ENCODE measurements around the gene MBNL1. TPM values are rescaled to one million over a fixed set of nuclear protein-coding genes. Genes with fewer than 3 reads are reported as not detected.

MBNL1 gene
- total RNA-seq, 4 donors from 2014 or later = 346 to 530 (median 397) TPM

DNA sequence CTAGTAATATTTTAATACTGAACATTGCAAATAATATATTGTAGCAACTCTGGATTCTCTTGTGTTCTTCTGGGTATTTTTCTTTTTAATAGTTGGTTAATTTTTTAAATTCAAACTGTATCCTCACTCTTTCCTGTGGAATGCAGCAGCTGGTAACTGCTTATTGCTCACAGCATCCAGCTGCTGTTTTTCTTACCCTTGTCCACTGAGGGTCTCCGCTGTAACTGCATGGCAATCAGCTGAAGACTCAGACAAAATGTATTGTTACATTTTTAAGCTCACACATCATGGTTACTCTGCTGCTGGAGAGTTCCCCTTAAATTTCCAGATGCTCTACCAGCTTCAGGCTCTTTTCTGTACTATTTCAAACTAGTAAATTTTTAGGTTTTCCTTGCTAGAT lies 227.6 kb downstream of the MBNL1 start:
- TF ChIP-seq, protein P1, sequence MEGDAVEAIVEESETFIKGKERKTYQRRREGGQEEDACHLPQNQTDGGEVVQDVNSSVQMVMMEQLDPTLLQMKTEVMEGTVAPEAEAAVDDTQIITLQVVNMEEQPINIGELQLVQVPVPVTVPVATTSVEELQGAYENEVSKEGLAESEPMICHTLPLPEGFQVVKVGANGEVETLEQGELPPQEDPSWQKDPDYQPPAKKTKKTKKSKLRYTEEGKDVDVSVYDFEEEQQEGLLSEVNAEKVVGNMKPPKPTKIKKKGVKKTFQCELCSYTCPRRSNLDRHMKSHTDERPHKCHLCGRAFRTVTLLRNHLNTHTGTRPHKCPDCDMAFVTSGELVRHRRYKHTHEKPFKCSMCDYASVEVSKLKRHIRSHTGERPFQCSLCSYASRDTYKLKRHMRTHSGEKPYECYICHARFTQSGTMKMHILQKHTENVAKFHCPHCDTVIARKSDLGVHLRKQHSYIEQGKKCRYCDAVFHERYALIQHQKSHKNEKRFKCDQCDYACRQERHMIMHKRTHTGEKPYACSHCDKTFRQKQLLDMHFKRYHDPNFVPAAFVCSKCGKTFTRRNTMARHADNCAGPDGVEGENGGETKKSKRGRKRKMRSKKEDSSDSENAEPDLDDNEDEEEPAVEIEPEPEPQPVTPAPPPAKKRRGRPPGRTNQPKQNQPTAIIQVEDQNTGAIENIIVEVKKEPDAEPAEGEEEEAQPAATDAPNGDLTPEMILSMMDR (IDR thresholded peaks at IDR 0.05) = no peak
- DNase-seq (ENCODE audit: low spot score) = no peak
- no peak for ATAC-seq (ENCODE audit: low FRiP score)

DNA sequence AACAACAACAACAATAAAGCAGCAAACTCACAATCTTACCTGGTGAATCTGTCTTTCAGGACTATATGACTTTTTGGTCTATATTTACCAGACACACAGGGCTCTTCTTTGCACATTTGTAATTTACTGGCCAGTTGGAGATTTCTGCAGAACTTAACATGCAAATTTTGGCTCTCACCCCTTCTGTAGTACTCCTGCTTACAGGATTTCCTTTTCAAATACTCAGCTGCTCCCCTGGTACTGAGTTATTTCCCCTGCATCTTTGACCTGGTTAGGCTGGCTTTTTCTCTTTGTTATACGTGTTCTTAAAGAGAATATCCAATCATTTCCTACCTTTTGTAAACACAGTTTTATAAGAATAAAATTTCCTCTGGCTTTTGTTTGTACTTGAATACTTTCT lies 228.0 kb downstream of the MBNL1 start:
- TF ChIP-seq, protein P1 (IDR thresholded peaks at IDR 0.05) = no peak
- DNase-seq (ENCODE audit: low spot score) (no peak), ATAC-seq (ENCODE audit: low FRiP score) (no peak)

DNA sequence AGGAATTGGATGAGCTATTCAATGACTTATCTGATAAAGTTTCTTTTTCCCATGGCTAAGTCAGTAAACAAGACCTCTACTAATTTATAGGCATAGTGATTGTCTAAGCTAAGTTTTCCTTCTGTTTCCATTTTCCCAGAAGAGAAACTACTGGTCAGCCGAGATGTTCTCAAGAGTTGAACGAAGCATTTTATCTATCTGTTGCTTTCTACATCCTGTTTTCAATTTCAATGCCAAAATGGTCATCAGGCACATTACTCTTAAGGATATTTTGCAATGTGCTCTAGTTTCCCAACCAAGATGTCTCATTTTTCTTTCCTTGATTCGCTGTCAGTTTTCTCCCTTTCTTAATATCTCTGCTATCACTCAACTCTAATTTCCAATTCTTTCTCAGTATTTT lies 228.7 kb downstream of the MBNL1 start:
- ATAC-seq (ENCODE audit: low FRiP score) (peak; percentile 89), DNase-seq (ENCODE audit: low spot score) (no peak)
- TF ChIP-seq, protein P1 (IDR thresholded peaks at IDR 0.05) = no peak

DNA sequence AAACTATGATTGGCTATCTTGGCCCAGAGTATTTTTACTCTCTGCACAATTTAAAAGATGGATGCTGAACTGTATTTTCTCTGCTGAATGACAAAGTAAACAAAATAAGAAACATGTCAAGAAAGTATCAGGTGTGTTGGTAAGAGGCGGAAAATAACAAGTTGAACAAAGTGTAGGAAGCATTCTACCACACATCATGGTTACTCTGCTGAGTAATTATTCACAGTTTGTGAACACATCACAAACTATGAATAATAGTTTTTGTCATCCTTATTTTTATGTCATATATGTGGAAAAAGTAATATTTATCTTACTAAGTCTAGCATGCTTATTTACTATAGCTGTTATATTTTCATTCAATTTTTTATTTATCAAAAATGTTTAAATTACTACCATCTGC lies 229.2 kb downstream of the MBNL1 start:
- TF ChIP-seq, protein P1 (IDR thresholded peaks at IDR 0.05) = no peak
- no peak for DNase-seq (ENCODE audit: low spot score)
- ATAC-seq (ENCODE audit: low FRiP score) = peak; percentile 54

DNA sequence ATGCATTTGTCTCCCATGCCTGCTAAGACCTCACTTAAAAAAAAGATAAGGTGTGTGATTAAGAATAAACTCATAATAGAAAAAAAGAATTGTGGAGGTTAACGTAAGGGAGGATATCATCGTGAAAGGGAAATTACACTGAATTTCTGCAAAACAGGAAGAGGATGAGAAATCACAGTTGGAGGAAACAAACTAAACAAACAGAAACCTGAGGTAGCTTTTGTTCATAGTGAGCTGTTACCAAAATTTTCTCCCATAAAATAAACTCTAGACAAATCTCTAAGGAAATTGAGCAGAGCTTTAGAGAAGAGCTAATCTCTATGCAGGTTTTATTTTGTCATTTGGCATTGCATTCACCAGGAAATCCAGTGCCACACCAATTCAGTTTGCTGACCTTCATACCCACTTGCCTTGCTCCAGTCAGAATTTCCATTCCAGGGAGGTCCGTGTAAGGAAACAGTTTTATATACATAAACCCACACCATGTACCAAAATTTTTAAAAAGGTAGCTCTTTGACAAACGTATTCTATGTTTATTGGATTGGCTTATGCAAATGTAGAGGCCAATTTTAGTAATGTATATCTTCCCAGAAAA lies 231.2 kb downstream of the MBNL1 start:
- DNase-seq (ENCODE audit: low spot score) (no peak), ATAC-seq (ENCODE audit: low FRiP score) (no peak)
- TF ChIP-seq, protein P1 (IDR thresholded peaks at IDR 0.05) = no peak

DNA sequence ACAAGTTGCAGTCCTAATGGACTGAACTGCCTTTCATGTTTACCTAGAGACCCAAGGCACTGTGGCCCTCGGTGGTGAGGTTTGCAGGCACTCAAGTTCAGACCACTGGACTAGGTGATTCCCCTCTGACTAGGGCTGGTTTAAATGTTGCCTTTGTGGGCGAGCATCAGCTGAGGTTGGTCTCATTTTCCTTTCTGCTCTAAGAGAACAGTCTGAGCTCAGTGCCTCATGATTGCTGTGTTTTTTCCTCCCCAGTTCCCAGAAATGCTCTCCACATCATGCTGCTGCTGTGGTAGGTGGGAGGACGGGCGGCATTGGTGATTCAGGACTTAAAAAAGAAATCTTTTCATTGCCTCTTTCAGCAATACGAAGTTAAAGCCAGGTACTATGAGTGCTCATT lies 237.2 kb downstream of the MBNL1 start:
- ATAC-seq (ENCODE audit: low FRiP score) (peak; percentile 57), DNase-seq (ENCODE audit: low spot score) (no peak)
- TF ChIP-seq, protein P1 (IDR thresholded peaks at IDR 0.05) = no peak

DNA sequence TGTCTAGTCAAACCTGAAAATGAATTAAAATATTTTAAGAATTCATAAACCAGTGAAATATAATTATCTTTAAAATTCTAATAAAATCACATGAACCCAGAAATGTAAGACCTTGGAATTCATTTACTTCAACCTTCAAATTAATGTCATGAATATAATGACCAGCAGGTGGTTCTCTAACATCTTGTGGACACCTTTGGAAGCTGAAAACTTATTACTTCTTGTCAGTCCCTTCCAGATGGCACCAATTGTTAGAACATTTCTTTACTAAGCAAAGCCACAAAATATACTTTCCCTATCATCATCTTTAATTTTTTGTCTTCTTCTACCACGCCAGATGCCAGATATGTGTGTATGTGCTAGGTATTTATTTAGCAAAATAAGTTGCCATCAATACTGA lies 240.0 kb downstream of the MBNL1 start:
- DNase-seq (ENCODE audit: low spot score) = no peak
- TF ChIP-seq, protein P1 (IDR thresholded peaks at IDR 0.05) = no peak
- no peak for ATAC-seq (ENCODE audit: low FRiP score)
